Stomach (tissue), 9 donors: ENCODE data around the gene SGMS1. TPM values are rescaled to one million over a fixed set of nuclear protein-coding genes. Genes with fewer than 3 reads are reported as not detected.
"Not testable (repeated sequence)": the region's sequence is repeated elsewhere in the genome, so short reads cannot be mapped to it uniquely, and the experiment has no call there.

Experiments
- DNase-seq, 2 donors: peaks; one replicate each; pipeline versions ENCODE4 v3.0.0 to v3.0.0-alpha.2; 2013 to 2019
- H3K27ac ChIP-seq, 5 donors: fragments of 200-600 bp in 4 of 5; sonication (generic) in 4 of 5; one replicate each; pipeline ENCODE4 v1.5.1; 2013 to 2019; ENCODE audit warnings: mild to moderate bottlenecking in 1 of 5, moderate library complexity in 1 of 5
- H3K27me3 ChIP-seq, 3 donors: fragments of 200-600 bp; sonication (generic); one replicate each; pipeline ENCODE4 v1.5.1; 2017 to 2019; ENCODE audit warnings: mixed run types in 1 of 3
- H3K36me3 ChIP-seq, 4 donors: fragments of 200-600 bp; sonication (generic); 1 replicate in 3 of 4; 2 replicates in 1 of 4; pipeline ENCODE4 v1.5.1; 2016 to 2019
- H3K4me1 ChIP-seq, 4 donors: fragments of 200-600 bp; sonication (generic); one replicate each; pipeline ENCODE4 v1.5.1; 2016 to 2019
- H3K4me3 ChIP-seq, 4 donors: fragments of 200-600 bp; sonication (generic) in 3 of 4; one replicate each; pipeline ENCODE4 v1.5.1; 2016 to 2019; ENCODE audit warnings: mild to moderate bottlenecking in 1 of 4
- H3K9me3 ChIP-seq, 4 donors: fragments of 200-600 bp; sonication (generic); one replicate each; pipeline ENCODE4 v1.5.1; 2016 to 2019
- EP300 ChIP-seq: sonication (generic); formaldehyde crosslinking; IDR thresholded peaks from one replicate; pipeline ENCODE4 v1.6.1; 2017; ENCODE audit warnings: antibody characterized with exemption
- POLR2A ChIP-seq, 4 donors: fragments of 450-650 bp; IDR thresholded peaks; one replicate each; pipeline ENCODE4 v1.6.1; 2016; ENCODE audit warnings: antibody characterized with exemption in 4 of 4, control low read depth in 2 of 4, mild to moderate bottlenecking in 1 of 4, moderate library complexity in 1 of 4
- POLR2AphosphoS5 ChIP-seq, 3 donors: sonication (generic); formaldehyde crosslinking; IDR thresholded peaks; one replicate each; pipeline ENCODE4 v1.6.1; 2016; ENCODE audit warnings: antibody characterized with exemption in 3 of 3
- WGBS, 5 donors: extraction: QIAGEN DNeasy Blood & Tissue Kit in 3 of 5; methylation state at CpG; one replicate each; pipeline versions ENCODE4 v1.1.5 to v1.1.7; 2013 to 2018; 5-methylcytosine and 5-hydroxymethylcytosine counted together
- intact Hi-C: fragments of 100-400 bp; cut with DNase I; formaldehyde crosslinking; loops from one replicate; pipeline ENCODE4 v1.15.1; 2023; ENCODE audit warnings: low total_unique reads
- polyA plus RNA-seq, 3 donors: library from polyadenylated mRNA; stranded (reverse); fragments of 200-250 nt; gene quantifications; one replicate each; pipeline ENCODE4 v1.2.3, GENCODE V29; 2013
- total RNA-seq, 5 donors: library from RNA; depleted of rRNA; stranded (reverse); fragments of >200 nt; gene quantifications; one replicate each; pipeline versions ENCODE4 v1.1.0 to v1.2.3, GENCODE V29; 2014 to 2016
- TF ChIP-seq, protein P1 (sequence below), 7 experiments: fragments of 450-650 bp in 4 of 7; fragments of 200-600 bp in 3 of 7; sonication (generic) in 3 of 7; IDR thresholded peaks; one replicate each; pipeline ENCODE4 v1.5.1; 2016 to 2019; ENCODE audit warnings: antibody characterized with exemption in 7 of 7, control low read depth in 2 of 7, mild to moderate bottlenecking in 1 of 7
- donor health status: healthy with polysubstance abuse.
- donor health status: Bipolar disorder and iron deficiency.
- donor health status: healthy.

Gene SGMS1
- total and polyA plus RNA-seq, 8 donors, result 6.2 to 229 (median 49.6) TPM

DNA sequence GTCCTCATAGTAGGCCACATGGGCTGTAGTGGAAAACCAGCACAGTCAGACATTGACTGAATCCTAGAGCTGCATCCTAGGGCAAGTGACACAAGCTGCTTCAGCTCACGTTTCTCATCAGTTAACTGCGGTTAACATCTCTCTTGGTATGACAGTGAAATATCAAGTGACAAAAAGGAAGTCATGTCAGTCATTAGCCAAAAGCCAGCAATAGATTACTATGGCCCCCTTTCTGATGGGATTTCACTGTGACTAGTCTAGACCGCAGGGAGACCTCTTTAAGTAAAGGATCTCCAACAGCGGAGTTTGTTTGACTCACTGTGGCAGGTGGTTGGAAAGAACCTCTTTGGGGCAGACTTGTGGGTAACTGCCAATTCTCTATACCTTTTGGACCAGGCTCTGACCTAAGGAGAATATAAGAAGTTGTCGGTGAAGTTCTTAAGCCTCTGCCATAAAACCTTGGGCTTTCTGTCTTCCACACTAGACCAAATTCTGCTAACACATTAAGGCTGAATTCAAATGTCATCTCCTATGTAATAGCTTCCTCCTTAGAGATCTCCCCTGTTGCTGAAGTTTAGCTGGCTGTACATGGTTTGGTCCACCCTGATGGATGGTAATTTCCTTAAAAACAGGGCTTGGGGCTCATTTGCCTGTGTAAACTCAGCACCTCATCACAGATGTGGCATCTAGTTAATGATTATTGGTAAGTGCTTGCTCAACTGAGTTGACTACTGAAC is 115.3 kb downstream of the SGMS1 start:
- H3K27ac ChIP-seq, result peak overlapping the region in 2 of 5 donors; percentile 39 to 63
- peak in 1 of 2 donors; percentile 66 for DNase-seq

DNA sequence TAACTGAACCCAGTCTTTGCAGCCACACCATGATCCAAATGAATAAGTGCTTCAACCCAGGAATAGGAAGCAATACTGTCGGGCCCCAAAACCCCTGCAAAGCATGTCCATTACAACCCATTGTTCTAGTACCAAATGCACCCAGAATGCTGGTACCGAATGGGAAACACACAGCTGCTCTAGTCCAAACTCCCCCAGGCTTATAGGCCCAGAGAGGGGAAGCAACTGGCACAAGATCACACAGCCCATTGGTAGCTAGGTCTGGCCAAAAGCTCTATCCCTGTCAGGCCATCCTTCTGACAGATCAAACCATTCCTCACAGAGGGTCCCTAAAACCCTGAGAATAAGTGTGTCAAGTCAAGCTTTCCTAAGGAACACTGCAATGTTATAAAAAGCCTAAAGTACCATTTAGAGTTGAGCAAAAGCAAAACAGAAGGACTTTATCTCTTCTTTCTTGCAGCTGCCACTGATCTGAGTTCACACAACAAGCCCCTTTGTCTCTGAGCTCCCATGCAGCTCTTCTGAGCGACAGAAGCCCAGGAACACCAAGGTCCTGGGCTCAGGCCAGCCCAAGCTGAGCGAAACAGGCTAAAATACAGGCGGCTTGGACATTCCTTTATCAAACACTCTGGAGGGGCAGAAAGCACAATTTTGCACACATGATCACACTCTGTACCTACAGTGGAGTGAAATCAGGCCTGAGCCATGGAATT is 116.7 kb downstream of the SGMS1 start:
- peak overlapping the region in 1 of 5 donors; percentile 13 for H3K27ac ChIP-seq
- 80 to 84% (median 83%) methylated on average over 5 of the region's 5 CpGs for WGBS, 5 donors
- no peak overlapping the region for H3K4me3 ChIP-seq
- intact Hi-C loops, result no loop called here
- DNase-seq, result peak in 1 of 2 donors; percentile 52
- TF ChIP-seq POLR2AphosphoS5 (IDR thresholded peaks at IDR 0.05), result no peak
- no peak for TF ChIP-seq POLR2A (IDR thresholded peaks at IDR 0.05)
- no peak for TF ChIP-seq EP300
- TF ChIP-seq, protein P1, sequence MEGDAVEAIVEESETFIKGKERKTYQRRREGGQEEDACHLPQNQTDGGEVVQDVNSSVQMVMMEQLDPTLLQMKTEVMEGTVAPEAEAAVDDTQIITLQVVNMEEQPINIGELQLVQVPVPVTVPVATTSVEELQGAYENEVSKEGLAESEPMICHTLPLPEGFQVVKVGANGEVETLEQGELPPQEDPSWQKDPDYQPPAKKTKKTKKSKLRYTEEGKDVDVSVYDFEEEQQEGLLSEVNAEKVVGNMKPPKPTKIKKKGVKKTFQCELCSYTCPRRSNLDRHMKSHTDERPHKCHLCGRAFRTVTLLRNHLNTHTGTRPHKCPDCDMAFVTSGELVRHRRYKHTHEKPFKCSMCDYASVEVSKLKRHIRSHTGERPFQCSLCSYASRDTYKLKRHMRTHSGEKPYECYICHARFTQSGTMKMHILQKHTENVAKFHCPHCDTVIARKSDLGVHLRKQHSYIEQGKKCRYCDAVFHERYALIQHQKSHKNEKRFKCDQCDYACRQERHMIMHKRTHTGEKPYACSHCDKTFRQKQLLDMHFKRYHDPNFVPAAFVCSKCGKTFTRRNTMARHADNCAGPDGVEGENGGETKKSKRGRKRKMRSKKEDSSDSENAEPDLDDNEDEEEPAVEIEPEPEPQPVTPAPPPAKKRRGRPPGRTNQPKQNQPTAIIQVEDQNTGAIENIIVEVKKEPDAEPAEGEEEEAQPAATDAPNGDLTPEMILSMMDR (IDR thresholded peaks at IDR 0.05), result no peak
- H3K4me1 ChIP-seq, result peaks cover 14 to 67% (median 37%) of the 10 kb centered on the region in 4 donors
- no peaks in the 10 kb centered on the region for H3K9me3 ChIP-seq
- no peaks in the 10 kb centered on the region for H3K27me3 ChIP-seq
- H3K36me3 ChIP-seq, result no peaks in the 10 kb centered on the region

More for the DNA sequence above, 115.3 kb downstream of the SGMS1 start:
- WGBS, 5 donors, result 84 to 90% (median 84%) methylated on average over 5 of the region's 5 CpGs
- H3K4me3 ChIP-seq, result no peak overlapping the region
- intact Hi-C loops, result no loop called here
- TF ChIP-seq, protein P1 (IDR thresholded peaks at IDR 0.05), result no peak
- peak in 1 of 3 donors; percentile 47 for TF ChIP-seq POLR2AphosphoS5 (IDR thresholded peaks at IDR 0.05)
- TF ChIP-seq EP300, result no peak
- TF ChIP-seq POLR2A (IDR thresholded peaks at IDR 0.05), result no peak
- peaks cover 18 to 69% (median 44%) of the 10 kb centered on the region in 4 donors for H3K4me1 ChIP-seq
- no peaks in the 10 kb centered on the region for H3K27me3 ChIP-seq
- H3K9me3 ChIP-seq, result no peaks in the 10 kb centered on the region
- no peaks in the 10 kb centered on the region for H3K36me3 ChIP-seq

DNA sequence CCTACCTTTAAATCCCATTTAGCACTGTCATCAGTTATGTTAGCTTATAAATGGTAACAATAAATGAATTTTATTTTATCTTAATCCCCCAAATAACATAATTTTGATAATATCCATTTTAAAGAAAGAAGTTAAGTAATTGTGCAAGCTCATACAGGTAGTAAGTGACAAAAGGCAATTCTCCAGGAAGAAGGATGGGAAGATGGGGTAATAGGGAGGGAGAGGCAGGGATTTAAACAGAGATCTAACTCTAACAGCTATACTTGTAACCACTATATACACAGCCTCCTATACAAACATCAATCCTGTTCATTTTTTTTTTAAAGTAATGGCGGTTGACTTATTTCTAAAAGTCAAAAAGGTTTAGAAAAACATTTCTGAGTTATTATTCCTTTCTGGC is 119.4 kb downstream of the SGMS1 start:
- H3K36me3 ChIP-seq, result no peaks in the 10 kb centered on the region
- H3K27ac ChIP-seq, result no peak overlapping the region
- no peak overlapping the region for H3K4me3 ChIP-seq
- no peaks in the 10 kb centered on the region for H3K27me3 ChIP-seq
- intact Hi-C loops, result no loop called here
- H3K9me3 ChIP-seq, result no peaks in the 10 kb centered on the region
- DNase-seq, result no peak
- peaks cover 9 to 53% (median 27%) of the 10 kb centered on the region in 4 donors for H3K4me1 ChIP-seq
- TF ChIP-seq, protein P1 (IDR thresholded peaks at IDR 0.05), result no peak
- TF ChIP-seq POLR2A (IDR thresholded peaks at IDR 0.05), result no peak
- TF ChIP-seq POLR2AphosphoS5 (IDR thresholded peaks at IDR 0.05), result no peak
- no peak for TF ChIP-seq EP300
- WGBS, 5 donors, result 89 to 100% (median 91%) methylated on average over 1 of the region's 1 CpG

DNA sequence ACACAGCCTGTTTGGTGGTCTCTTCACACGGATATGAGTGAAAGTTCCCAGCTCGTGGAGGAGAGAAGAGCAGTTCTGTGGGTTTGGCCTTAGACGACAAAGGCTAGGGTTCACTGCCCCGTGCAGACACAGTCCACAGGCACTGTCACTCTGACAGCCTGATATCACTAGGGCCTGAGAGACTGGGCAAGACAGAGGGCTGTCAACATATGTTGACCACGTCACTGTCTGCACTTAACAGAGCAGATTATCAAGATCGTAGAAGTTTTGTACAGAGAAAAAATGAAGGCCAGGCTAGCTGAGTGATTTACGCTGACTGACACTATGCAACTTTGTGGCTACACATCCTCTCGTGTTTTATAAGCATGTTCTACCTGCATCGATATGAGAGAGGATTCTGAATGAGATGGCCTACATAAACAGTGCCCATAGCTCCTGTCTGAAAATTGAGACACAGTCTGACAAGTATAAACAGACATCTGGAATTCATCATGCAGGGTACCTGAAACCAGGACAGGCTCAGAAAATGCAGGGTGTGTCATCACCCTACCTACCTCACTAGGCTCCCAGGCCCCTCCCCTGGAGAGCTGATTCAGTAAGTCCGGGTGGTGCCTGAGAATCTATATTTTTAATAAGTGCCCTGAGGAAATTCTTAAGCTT is 120.0 kb downstream of the SGMS1 start:
- intact Hi-C loops, result no loop called here
- DNase-seq, result no peak
- 74 to 82% (median 79%) methylated on average over 10 of the region's 10 CpGs for WGBS, 5 donors
- no peaks in the 10 kb centered on the region for H3K9me3 ChIP-seq
- H3K27ac ChIP-seq, result no peak overlapping the region
- TF ChIP-seq POLR2AphosphoS5 (IDR thresholded peaks at IDR 0.05), result no peak
- TF ChIP-seq EP300, result no peak
- no peak for TF ChIP-seq POLR2A (IDR thresholded peaks at IDR 0.05)
- TF ChIP-seq, protein P1 (IDR thresholded peaks at IDR 0.05), result no peak
- peaks cover 9 to 47% (median 24%) of the 10 kb centered on the region in 4 donors for H3K4me1 ChIP-seq
- no peaks in the 10 kb centered on the region for H3K36me3 ChIP-seq
- no peaks in the 10 kb centered on the region for H3K27me3 ChIP-seq
- H3K4me3 ChIP-seq, result no peak overlapping the region

DNA sequence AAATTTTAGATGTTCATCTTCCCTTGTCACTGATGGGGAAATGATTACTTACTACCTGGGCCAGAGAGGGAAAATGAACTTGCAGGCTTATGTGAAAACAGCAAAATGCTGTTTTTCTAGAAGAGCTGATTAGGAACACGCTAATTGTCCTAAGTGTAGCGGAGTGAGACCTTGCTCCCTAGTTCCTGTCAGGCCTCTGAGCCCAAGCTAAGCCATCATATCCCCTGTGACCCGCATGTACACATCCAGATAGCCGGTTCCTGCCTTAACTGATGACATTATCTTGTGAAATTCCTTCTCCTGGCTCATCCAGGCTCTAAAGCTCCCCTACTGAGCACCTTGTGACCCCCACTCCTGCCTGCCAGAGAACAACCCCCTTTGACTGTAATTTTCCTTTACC is 120.6 kb downstream of the SGMS1 start:
- DNase-seq, H3K9me3 ChIP-seq, H3K36me3 ChIP-seq, H3K4me3 ChIP-seq, intact Hi-C loops, H3K27me3 ChIP-seq, H3K27ac ChIP-seq: not testable (repeated sequence)
- H3K4me1 ChIP-seq, result peaks cover 4 to 43% (median 19%) of the 10 kb centered on the region in 4 donors
- WGBS, 5 donors, result 95 to 99% (median 96%) methylated on average over 4 of the region's 4 CpGs
